Omental fat pad (tissue), 4 donors: ENCODE measurements around the gene PRPH. TPM values are rescaled to one million over a fixed set of nuclear protein-coding genes. Genes with fewer than 3 reads are reported as not detected.
"Not testable (repeated sequence)": the region's sequence is repeated elsewhere in the genome, so short reads cannot be mapped to it uniquely, and the experiment has no call there.

ENCODE experiments used
- ATAC-seq: fragments of 150-250 bp; one replicate; pipeline ENCODE4 v1.9.1; 2016; ENCODE audit warnings: mild to moderate bottlenecking, moderate library complexity; ENCODE audit not compliant: low FRiP score
- DNase-seq: peaks from one replicate; pipeline ENCODE4 v3.0.0-alpha.2; 2019; ENCODE audit warnings: low spot score
- total RNA-seq, 4 donors: library from RNA; depleted of rRNA; stranded (reverse); fragments of >200 nt; gene quantifications; one replicate each; pipeline ENCODE4 v1.1.0, GENCODE V29; 2016
- TF ChIP-seq, protein P1 (sequence below), 3 donors: fragments of 450-650 bp; IDR thresholded peaks; one replicate each; pipeline ENCODE4 v1.5.1; 2016 to 2017; ENCODE audit warnings: antibody characterized with exemption in 3 of 3, mild to moderate bottlenecking in 3 of 3, moderate library complexity in 2 of 3

PRPH gene
- total RNA-seq, 4 donors from 2014 or later = 1.3 to 4.4 (median 2.7) TPM

DNA sequence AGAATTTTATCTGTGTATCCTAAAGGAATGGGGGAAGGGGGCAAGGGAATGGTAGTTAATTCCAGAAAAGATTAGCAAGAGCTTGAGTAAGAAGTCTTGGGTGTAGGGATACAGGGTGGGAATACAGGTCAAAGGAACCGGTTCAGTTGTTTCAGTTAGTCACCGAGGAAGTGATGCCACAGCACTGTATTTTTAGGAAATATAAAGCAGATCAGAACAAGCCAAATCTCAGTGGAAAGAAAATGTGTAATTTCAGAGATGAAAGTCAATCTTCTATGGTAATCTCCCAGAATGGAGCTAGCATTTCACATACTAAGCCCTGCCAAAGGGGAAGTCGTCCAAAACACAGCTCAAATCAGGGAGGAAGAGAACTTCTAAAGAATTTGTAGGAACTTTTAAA, 34.8 kb upstream of the PRPH start:
- no peak for DNase-seq
- peak; percentile 47 for ATAC-seq

DNA sequence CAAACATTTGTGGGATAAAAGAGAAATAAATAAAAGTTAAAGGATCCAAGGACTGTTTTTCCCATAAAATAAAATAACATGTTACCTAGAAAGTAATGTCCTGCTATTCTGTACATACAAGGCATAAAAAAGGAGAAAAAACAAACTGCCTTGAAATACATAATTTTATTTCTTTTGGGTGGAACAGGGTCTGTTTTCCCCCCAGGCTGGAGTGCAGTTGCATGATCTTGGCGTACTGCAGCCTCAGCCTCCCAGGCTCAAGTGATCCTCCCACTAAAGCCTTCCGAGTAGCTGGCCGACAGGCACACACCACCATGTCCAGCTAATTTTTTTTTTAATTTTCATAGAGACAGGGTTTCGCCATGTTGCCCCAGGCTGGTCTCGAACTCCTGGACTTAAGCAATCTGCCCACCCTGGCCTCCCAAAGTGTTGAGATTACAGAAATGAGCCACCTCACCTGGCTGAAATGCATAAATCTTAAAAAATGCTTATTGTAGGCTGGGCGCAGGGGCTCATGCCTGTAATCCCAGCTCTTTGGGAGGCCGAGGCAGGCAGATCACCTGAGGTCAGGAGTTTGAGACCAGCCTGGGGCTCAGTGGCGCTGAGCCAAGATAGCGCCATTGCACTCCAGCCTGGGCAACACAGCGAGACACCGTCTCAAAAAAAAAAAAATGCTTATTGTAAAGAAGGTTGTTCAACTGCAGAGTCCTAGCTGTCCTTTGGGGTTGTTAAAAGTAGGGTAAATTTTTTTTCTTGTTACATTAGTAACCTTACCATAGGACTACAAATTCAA, 34.2 kb upstream of the PRPH start:
- DNase-seq (no peak), ATAC-seq (no peak)
- TF ChIP-seq, protein P1, sequence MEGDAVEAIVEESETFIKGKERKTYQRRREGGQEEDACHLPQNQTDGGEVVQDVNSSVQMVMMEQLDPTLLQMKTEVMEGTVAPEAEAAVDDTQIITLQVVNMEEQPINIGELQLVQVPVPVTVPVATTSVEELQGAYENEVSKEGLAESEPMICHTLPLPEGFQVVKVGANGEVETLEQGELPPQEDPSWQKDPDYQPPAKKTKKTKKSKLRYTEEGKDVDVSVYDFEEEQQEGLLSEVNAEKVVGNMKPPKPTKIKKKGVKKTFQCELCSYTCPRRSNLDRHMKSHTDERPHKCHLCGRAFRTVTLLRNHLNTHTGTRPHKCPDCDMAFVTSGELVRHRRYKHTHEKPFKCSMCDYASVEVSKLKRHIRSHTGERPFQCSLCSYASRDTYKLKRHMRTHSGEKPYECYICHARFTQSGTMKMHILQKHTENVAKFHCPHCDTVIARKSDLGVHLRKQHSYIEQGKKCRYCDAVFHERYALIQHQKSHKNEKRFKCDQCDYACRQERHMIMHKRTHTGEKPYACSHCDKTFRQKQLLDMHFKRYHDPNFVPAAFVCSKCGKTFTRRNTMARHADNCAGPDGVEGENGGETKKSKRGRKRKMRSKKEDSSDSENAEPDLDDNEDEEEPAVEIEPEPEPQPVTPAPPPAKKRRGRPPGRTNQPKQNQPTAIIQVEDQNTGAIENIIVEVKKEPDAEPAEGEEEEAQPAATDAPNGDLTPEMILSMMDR (IDR thresholded peaks at IDR 0.05) = no peak

More for the DNA sequence above, 34.8 kb upstream of the PRPH start:
- TF ChIP-seq, protein P1 (IDR thresholded peaks at IDR 0.05) = no peak

DNA sequence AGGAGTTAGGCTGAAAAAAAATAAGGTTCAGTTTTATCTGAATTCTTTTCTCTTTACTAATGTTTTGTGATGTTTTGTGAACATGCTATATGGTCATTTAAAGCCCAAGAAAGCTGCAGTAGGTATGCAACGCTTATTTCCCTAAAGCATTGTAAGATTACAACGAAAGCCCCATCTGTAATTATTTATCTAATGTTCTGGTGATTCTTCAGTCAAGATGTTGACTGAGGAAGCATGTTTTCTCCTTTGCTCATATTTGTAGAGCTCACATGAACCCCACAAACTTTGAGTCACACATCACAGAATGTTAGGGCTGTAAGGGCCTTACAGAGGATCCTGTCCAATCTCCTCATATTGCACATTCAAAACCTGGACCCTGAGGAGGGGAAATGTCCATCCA, 33.2 kb upstream of the PRPH start:
- TF ChIP-seq, protein P1 (IDR thresholded peaks at IDR 0.05) = no peak
- ATAC-seq (no peak), DNase-seq (no peak)

DNA sequence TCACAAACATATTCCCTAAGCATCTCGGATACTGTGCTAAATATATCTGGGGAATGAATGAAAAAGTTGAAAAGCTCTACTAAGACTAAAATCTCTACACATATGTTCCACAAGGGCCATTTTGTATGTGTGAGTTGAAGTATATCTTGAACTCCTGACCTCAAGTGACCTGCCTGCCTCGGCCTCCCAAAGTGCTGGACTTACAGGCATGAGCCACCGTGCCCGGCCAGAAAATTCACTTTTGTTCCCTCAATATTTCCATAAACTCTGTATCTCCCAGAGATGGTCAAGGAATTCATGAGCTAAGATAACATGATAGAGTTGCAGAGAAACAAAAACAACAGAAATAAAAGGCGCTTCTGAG, 31.6 kb upstream of the PRPH start:
- TF ChIP-seq, protein P1 (IDR thresholded peaks at IDR 0.05) = no peak
- ATAC-seq = no peak

DNA sequence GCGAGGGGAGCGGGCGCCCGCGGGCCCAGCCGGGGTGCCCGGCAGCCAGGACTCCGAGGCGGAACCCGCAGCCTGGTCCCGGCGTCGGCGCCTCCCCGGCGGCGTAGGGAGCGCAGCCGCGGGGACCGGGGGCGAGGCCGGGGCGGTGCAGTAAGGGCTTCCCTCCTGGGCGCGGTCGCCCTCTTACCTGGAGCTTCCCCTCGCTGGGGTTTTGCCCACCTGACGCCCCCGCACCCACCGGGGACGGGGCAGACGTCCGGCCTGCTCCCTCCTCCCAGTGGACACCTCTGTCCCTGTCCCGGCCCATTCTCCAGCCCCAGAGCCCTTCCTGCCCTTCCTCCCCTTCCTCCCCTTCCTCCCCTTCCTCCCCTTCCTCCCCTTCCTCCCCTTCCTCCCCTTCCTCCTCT, 30.5 kb upstream of the PRPH start:
- ATAC-seq (peak; percentile 35), DNase-seq (no peak)
- TF ChIP-seq, protein P1 (IDR thresholded peaks at IDR 0.05) = no peak

More for the DNA sequence above, 31.6 kb upstream of the PRPH start:
- DNase-seq = no peak

DNA sequence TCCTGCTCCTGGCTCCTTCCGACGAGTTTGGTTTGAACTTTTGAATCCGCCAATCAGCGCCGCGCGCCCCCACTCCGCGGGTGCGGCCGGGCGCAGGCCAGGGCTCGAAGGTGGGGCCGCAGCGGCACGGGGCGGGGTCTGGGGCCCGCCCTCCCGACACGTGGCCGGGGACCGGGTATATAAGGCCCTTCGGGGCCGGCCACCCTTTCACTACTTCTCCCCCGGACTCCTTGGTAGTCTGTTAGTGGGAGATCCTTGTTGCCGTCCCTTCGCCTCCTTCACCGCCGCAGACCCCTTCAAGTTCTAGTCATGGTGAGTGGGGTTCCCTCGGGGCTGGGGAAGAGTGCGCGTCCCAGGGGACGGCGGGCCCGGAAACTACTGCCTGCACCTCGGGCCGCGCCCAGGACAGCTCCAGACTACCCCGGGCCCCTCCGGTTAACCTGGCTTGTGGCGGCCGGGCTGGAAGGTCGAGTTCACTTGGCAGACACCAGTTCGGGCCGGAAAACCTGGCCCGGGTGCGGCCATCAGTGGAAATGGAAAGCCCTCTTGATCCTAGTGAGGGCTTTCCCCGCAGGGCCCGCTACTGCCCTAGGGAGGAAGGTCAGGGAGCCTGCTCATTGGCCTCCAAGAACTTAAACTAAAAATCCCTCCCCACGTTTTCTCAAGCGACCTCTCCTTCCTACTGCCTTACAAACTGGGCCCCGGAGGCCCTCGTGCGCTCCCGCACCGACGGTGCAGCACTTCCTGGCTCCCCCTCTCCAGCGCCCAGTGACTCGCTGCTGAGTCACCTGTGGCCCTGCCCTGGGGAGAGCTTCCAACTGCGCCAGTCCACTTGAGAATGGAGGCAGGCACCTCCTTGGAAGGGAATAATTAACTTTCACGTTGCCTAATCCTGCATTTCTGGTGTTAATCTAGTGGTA, 29.8 kb upstream of the PRPH start, which contains the start of gene TUBA1C:
TSS of gene TUBA1C (plus strand) at position 210 of the 920 bp plus-strand sequence. CDS start at position 310, 100 bp downstream.
- DNase-seq = peak; percentile 79
- TF ChIP-seq, protein P1 (IDR thresholded peaks at IDR 0.05) = no peak
- ATAC-seq = peak; percentile 81

DNA sequence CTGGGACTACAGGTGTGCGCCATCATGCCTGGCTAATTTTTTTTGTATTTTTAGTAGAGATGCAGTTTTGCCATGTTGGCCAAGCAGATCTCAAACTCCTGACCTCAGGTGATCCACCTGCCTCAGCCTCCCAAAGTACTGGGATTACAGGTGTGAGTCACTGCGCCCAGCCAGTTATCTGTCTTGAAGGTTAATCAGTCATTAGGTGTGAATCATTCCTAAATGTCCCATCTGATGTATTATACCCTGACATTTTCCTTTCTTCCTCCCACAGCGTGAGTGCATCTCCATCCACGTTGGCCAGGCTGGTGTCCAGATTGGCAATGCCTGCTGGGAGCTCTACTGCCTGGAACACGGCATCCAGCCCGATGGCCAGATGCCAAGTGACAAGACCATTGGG, 25.8 kb upstream of the PRPH start:
- not testable (repeated sequence) for DNase-seq
- peak; percentile 39 for ATAC-seq
